Raji (cell line): ENCODE results near the gene C22orf15.

ENCODE experiments used
- POLR2A ChIP-seq: IDR thresholded peaks from 2 replicates; pipeline ENCODE4 v1.6.1; 2011; ENCODE audit warnings: low read depth, low read length, control low read depth; ENCODE audit not compliant: insufficient read depth

The C22orf15 gene

DNA sequence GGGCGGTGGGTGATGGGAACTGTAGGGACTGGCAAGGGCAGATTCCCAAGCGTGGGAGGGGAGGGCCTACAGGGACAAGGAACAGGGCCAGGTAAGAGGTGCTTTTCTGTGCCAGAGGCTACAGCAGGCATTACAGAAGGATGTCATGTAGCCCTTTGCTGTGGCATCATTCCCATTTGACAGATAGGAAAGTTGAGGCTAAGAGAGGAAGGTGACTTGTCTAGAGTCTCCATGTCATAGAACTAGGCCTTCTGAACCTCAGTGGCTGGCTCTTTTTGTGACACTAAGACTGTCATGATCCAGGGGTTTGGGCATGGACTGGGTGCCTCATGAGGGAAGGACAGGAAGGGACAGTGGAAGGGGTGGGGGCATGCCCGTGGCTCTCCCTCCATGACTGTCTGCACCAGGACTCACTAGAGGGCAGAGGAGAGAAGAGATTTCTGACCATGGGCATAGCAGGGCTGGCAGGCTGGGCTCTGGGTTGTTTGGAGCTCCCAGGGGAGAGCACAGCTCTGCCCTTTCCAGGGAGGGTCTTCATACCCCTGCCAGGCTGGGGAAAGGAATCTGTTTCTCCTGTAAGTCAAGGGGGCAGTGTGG, 13.1 kb downstream of the C22orf15 start:
- no peak for TF ChIP-seq POLR2A

DNA sequence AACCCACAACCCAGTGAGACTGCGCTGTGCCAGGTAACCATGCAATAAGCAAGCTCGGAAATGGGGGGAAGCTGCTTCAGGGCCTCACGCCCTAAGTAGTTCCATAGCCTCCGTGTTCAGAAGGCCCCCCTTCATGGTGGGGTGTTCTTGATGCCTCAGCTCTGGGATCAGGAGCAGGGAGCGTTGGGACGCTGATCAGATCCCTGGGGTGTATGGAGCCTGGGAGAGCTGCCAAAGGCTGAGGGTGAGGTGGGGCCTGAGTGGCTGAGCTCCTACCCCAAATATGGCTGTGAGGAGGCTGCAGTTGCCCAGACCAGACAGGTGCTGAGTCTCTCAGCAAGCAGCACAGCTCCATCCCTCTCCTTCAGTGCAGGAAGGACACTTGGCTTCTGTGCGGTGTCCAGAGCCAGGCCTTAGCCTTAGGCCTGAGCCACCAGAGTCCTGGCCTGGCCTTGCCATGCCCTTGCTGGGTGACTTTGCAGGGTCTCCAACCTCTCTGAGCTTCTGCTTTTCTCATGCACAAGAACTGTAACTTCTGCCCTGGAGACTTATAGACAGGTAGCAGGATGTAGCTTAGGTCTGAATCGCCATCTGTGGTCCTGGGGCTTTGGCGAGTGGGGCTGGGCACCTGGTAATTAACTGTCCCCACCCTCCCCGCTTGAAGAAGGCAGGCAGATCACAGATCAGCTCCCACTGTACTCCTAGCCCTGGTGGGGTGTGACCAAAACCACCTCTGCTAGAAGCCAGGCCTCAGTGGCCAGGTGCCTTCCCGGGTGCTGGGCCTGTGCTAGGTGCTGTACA, 15.2 kb downstream of the C22orf15 start:
- TF ChIP-seq POLR2A: no peak

DNA sequence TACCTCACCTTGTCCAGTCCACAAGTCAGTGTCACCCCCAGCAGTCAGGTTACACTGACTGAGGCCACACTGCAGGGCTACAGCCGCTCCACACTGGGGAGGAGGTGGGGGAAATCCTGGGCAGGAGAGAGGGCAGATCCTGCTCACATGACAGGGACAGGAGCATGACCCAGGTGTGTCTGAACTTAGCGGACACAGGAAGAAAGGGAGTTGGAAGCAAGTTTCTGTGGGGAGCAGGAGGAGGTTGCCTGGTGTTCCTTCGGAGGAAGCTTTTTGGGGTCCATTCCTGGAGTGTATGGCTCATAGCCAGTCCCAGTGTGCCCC, 15.7 kb downstream of the C22orf15 start:
- TF ChIP-seq POLR2A: no peak

DNA sequence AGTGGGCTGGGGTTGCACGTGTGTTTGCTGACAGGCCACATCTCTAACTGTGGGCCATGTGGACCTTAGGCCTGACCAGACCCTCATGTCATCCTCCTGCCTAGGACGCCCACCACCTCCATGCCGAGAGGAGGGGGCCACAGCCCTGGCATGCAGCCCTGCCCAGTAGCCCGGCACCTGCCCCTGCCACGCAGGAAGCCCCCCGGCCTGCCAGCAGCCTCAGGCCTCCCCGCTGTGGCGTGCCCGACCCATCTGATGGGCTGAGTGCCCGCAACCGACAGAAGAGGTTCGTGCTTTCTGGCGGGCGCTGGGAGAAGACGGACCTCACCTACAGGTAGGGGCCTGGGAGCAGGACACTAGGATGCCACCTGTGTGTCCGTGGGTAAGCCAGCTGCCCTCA, 16.3 kb downstream of the C22orf15 start:
- TF ChIP-seq POLR2A: no peak

DNA sequence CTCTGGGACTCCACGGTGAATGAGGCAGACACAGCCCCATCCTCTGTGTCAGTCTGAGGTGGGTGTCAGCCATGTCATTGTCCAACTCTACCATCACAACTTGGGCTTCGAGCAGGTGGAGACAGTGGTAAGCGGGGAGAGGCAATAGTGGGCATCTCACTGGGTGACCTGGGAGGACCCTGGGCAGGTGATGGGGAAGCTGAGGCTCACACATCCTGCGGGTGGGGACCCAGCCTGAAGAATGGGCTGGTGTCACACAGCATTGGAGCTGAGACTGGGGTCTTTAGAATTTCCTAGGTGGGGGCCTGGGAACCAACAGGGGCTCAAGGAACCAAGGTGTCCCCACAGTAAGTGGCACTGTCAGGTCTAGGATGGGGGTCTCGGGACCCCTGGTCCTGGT, 16.9 kb downstream of the C22orf15 start:
- no peak for TF ChIP-seq POLR2A

DNA sequence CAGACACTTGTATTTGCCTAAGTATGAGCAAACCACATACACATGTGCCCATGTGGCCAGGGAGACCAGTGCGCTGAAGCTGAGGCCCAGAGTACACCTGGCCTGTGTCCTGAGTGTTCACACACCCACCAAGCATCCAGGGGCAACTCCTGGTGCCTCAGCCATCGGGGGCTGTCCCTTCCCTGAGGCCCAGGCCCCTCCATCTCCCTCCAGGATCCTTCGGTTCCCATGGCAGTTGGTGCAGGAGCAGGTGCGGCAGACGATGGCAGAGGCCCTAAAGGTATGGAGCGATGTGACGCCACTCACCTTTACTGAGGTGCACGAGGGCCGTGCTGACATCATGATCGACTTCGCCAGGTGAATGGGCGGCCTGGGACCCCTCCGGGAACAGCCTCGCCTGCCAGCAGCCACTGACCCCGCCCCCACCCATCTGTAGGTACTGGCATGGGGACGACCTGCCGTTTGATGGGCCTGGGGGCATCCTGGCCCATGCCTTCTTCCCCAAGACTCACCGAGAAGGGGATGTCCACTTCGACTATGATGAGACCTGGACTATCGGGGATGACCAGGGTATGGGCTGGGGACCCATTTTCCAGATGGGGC, 17.5 kb downstream of the C22orf15 start:
- no peak for TF ChIP-seq POLR2A

DNA sequence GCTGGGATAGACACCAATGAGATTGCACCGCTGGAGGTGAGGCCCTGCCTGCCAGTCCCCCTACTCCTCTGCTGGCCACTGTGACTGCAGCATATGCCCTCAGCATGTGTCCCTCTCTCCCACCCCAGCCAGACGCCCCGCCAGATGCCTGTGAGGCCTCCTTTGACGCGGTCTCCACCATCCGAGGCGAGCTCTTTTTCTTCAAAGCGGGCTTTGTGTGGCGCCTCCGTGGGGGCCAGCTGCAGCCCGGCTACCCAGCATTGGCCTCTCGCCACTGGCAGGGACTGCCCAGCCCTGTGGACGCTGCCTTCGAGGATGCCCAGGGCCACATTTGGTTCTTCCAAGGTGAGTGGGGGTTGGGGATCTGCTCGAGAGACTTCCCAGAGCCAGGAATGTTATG, 18.3 kb downstream of the C22orf15 start:
- no peak for TF ChIP-seq POLR2A

DNA sequence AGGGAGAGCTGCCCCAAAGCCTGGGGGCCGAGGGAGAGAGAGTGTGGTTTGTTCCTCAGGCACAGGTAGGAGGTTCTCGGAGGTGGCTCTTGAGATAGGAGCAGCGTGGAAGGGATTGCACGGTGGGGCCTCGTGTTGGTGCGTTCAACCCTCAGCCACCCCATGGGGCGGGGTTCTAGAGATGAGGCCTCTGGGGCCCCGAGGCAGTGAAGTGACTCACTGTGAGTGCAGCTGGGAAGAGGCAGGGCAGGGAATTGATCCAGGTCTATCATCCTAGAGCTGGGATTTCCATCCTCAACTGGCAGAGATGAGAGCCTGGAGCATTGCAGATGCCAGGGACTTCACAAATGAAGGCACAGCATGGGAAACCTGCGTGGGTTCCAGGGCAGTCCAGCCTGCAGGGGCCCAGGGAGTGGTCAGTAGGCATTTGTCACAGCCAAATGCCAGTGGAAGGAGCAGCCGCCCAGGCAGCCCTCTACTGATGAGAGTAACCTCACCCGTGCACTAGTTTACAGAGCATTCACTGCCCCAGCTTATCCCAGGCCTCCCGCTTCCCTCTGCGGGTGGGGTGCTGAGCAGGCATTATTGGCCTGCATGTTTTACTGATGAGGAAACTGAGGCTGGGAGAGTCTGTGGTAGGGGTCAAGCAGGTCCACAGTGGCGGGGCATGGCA, 18.9 kb downstream of the C22orf15 start:
- TF ChIP-seq POLR2A: no peak

DNA sequence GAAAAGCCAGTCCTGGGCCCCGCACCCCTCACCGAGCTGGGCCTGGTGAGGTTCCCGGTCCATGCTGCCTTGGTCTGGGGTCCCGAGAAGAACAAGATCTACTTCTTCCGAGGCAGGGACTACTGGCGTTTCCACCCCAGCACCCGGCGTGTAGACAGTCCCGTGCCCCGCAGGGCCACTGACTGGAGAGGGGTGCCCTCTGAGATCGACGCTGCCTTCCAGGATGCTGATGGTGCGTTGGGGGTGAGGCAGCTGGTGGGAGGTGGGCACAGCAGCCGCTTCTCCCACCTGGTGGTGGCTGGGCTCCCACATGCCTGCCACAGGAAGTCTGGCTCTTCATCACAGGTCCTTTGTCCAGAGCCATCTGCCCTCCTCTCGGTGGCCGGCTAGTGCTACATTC, 19.5 kb downstream of the C22orf15 start:
- TF ChIP-seq POLR2A: no peak

DNA sequence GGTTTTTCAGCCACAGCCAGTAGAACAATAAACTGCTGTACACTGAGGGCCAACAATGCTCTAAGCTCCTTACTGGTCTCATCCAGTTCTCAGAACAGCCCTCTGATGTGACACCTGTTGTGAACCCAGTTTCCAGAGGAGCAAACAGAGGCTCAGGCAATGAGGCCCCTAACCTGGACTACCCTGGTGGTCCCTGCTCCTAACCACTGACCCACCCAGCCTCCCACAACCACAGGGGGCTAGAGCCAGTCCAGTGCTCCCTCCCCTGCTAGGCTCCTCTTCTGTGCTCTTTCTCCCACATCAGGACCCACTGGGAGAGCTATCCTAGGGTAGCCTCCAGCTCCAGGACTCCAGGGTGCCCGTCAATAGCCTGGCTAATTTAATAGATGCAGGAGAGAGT, 19.9 kb downstream of the C22orf15 start:
- TF ChIP-seq POLR2A: no peak

DNA sequence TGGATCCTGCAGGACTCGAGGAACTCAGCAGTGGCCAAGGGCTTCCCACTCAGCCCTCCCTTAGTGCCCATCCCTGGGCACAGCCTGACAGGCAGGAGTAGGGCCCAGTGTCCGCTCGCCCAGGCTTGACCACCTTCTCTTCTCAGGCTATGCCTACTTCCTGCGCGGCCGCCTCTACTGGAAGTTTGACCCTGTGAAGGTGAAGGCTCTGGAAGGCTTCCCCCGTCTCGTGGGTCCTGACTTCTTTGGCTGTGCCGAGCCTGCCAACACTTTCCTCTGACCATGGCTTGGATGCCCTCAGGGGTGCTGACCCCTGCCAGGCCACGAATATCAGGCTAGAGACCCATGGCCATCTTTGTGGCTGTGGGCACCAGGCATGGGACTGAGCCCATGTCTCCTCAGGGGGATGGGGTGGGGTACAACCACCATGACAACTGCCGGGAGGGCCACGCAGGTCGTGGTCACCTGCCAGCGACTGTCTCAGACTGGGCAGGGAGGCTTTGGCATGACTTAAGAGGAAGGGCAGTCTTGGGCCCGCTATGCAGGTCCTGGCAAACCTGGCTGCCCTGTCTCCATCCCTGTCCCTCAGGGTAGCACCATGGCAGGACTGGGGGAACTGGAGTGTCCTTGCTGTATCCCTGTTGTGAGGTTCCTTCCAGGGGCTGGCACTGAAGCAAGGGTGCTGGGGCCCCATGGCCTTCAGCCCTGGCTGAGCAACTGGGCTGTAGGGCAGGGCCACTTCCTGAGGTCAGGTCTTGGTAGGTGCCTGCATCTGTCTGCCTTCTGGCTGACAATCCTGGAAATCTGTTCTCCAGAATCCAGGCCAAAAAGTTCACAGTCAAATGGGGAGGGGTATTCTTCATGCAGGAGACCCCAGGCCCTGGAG, 20.7 kb downstream of the C22orf15 start:
- no peak for TF ChIP-seq POLR2A

DNA sequence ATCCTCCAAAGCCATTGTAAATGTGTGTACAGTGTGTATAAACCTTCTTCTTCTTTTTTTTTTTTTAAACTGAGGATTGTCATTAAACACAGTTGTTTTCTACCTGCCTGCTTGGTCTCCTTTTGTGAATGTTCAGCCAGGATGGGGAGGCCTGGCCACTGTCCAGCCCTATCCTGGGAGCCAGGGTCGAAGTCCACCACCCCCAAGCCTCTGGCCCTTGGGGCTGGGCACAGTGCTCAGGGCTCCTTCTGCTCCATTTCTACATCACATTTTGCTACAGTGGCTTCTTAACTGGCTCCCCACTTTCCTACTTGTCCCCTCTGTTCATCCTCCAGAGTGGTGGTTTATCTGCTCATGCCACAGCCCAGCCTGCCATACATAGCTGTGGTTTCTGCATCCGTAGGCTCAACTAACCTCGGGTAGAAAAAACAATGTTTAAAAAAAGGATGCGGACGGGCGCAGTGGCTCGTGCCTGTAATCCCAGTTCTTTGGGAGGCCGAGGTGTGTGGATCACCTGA, 21.5 kb downstream of the C22orf15 start:
- no peak for TF ChIP-seq POLR2A

DNA sequence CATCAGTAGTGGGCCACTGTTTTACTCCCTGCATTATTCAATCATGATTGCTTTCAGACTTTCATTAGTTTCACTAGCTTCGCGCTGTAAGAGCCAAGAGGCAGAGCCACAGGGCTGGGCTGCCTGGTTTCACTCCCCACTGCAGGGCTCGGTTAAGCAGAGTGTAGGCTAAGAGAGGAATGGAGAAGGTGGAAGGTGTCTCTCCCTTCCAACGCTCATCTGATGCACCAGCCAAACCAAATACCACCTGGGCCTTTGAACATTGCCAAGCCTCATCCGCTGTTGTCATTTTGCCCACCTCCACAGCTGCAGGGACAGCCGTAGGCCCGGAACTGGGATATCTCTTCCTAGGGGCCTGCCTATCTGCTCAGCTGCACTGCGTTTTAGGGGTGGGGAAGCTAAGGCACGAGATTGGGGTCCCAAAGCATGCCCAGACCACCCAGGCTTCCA, 23.5 kb downstream of the C22orf15 start:
- no peak for TF ChIP-seq POLR2A

DNA sequence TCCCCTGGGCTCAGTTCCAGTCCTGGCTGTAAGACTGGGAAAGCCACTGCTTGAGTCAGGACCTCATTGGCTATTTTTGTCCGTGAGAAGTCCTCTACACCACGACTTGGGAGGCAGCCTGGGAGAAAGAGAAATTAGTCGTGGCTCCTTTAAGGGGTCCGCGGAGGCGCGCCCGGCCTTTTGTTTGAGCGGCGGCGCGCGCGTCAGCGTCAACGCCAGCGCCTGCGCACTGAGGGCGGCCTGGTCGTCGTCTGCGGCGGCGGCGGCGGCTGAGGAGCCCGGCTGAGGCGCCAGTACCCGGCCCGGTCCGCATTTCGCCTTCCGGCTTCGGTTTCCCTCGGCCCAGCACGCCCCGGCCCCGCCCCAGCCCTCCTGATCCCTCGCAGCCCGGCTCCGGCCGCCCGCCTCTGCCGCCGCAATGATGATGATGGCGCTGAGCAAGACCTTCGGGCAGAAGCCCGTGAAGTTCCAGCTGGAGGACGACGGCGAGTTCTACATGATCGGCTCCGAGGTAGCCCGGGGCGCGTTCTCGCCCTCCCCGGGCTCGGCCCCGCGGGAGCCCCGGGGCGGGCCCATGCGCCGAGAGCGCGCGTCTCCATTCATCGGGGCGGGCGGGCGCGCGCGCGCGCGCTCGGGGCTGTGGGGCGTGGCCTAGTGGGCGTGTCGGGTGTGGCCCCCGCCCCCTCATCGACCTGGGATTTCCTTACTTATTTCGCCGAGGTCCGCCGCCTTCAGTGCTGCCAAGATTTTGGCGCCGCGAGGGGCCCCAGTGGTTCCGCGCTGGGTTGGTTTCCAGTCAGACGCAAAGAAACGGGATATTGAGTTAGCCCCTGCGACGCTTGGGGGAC, 24.2 kb downstream of the C22orf15 start, which contains the start of gene SMARCB1:
Gene SMARCB1, plus strand, starts transcription at position 215 of the 848 bp plus-strand sequence. Its CDS starts 204 bp downstream, at position 419.
- TF ChIP-seq POLR2A: peak; percentile 60
